H1 (cell line): ENCODE results near the gene SQOR. TPM values are rescaled to one million over a fixed set of nuclear protein-coding genes. Genes with fewer than 3 reads are reported as not detected.

ENCODE experiments used
- CTCF ChIA-PET: fragments of 300-600 bp; sonication (Branson Sonifier 250); formaldehyde crosslinking; loops from one replicate; lab custom pipeline; 2021; ENCODE audit not compliant: partially characterized antibody; lab: Charles Lee
- POLR2A ChIA-PET: fragments of 300-600 bp; sonication (Branson Sonifier 250); formaldehyde crosslinking; loops from one replicate; lab custom pipeline; 2021; ENCODE audit warnings: inconsistent platforms; ENCODE audit not compliant: partially characterized antibody; lab: Charles Lee
- DNase-seq, 2 experiments: peaks; one replicate each; pipeline versions ENCODE4 v3.0.0 to v3.0.0-alpha.2; 2010 to 2022; ENCODE audit warnings: low spot score in 2 of 2, low read depth in 1 of 2, mixed read lengths in 1 of 2
- FAIRE-seq: peaks from 2 replicates; lab custom pipeline; 2011; peaks lifted over from hg19 to GRCh38; lab: Jason Lieb, UNC
- H2AFZ ChIP-seq: 2 replicates; pipeline ENCODE4 v1.8.1; 2012; ENCODE audit warnings: low read length, inconsistent platforms
- H2AK5ac ChIP-seq: 2 replicates; pipeline ENCODE4 v1.6.1; 2013; ENCODE audit warnings: low read depth, low read length
- H2BK120ac ChIP-seq: replicated peaks from 2 replicates; pipeline ENCODE3; 2013; ENCODE audit warnings: low read depth, low read length, inconsistent platforms
- H2BK12ac ChIP-seq: 2 replicates; pipeline ENCODE4 v1.6.1; 2013; ENCODE audit warnings: low read depth, low read length
- H2BK15ac ChIP-seq: 2 replicates; pipeline ENCODE4 v1.6.1; 2013; ENCODE audit warnings: low read length
- H2BK20ac ChIP-seq: 2 replicates; pipeline ENCODE4 v1.6.1; 2013; ENCODE audit warnings: low read length
- H2BK5ac ChIP-seq: 2 replicates; pipeline ENCODE4 v1.6.1; 2013; ENCODE audit warnings: low read depth, low read length
- H3K14ac ChIP-seq: 2 replicates; pipeline ENCODE4 v1.6.1; 2013; ENCODE audit warnings: inconsistent platforms; ENCODE audit not compliant: insufficient read length
- H3K18ac ChIP-seq: 2 replicates; pipeline ENCODE4 v1.6.1; 2013; ENCODE audit warnings: low read length; ENCODE audit errors: extremely low read depth
- H3K23ac ChIP-seq: 2 replicates; pipeline ENCODE4 v1.6.1; 2013; ENCODE audit warnings: inconsistent platforms; ENCODE audit not compliant: insufficient read length
- H3K23me2 ChIP-seq: 2 replicates; pipeline ENCODE4 v1.6.1; 2013; ENCODE audit warnings: low read depth, low read length
- H3K27ac ChIP-seq: 2 replicates; pipeline ENCODE4 v1.6.1; 2011; ENCODE audit warnings: low read depth, low read length, inconsistent platforms
- H3K27me3 ChIP-seq, 4 experiments: replicated peaks in 1 of 4; 1 replicate in 1 of 4; 2 replicates in 3 of 4; pipeline versions ENCODE4 v1.6.1 to v1.8.1; 2011 to 2013; ENCODE audit warnings: low read length in 3 of 4, mild to moderate bottlenecking in 3 of 4, inconsistent platforms in 2 of 4, mixed read lengths in 2 of 4, moderate library complexity in 1 of 4; ENCODE audit not compliant: control insufficient read depth in 3 of 4, insufficient read depth in 3 of 4; ENCODE audit errors: extremely low read depth in 1 of 4
- H3K36me3 ChIP-seq, 4 experiments: 2 replicates each; pipeline versions ENCODE4 v1.6.1 to v1.8.1; 2011 to 2013; ENCODE audit warnings: mild to moderate bottlenecking in 4 of 4, low read length in 3 of 4, moderate library complexity in 2 of 4, control low read depth in 1 of 4, inconsistent platforms in 1 of 4; ENCODE audit not compliant: insufficient read depth in 4 of 4, control insufficient read depth in 2 of 4
- H3K4ac ChIP-seq: replicated peaks from 2 replicates; pipeline ENCODE3; 2013; ENCODE audit warnings: low read length, low read depth, mixed read lengths, inconsistent platforms; ENCODE audit not compliant: insufficient read length
- H3K4me1 ChIP-seq, 4 experiments: replicated peaks in 1 of 4; 1 replicate in 1 of 4; 2 replicates in 3 of 4; pipeline versions ENCODE4 v1.6.1 to v1.8.1; 2011 to 2013; ENCODE audit warnings: low read length in 3 of 4, inconsistent platforms in 2 of 4, mixed read lengths in 1 of 4; ENCODE audit not compliant: insufficient read depth in 4 of 4, control insufficient read depth in 3 of 4
- H3K4me2 ChIP-seq, 2 experiments: 2 replicates each; pipeline versions ENCODE4 v1.6.1 to v1.8.1; 2011 to 2013; ENCODE audit warnings: low read depth in 2 of 2, low read length in 2 of 2, control low read depth in 1 of 2, inconsistent platforms in 1 of 2, mild to moderate bottlenecking in 1 of 2; ENCODE audit not compliant: insufficient read depth in 1 of 2
- H3K4me3 ChIP-seq, 4 experiments: fragments of 200-600, 300-600 bp in 1 of 4; sonication (generic), shearing (Covaris generic), sonication (Bioruptor Twin) in 1 of 4; 2 replicates each; pipeline versions ENCODE4 v1.5.1 to v1.8.1; 2011 to 2016; ENCODE audit warnings: low read length in 4 of 4, low read depth in 3 of 4, control low read depth in 2 of 4, inconsistent platforms in 2 of 4, mild to moderate bottlenecking in 2 of 4, mixed read lengths in 1 of 4, moderate library complexity in 1 of 4; ENCODE audit not compliant: insufficient read depth in 2 of 4; ENCODE audit errors: extremely low read depth in 1 of 4
- H3K56ac ChIP-seq: replicated peaks from 2 replicates; pipeline ENCODE3; 2013; ENCODE audit warnings: low read depth, mild to moderate bottlenecking, mixed read lengths, low read length, inconsistent platforms; ENCODE audit not compliant: insufficient read length
- H3K79me1 ChIP-seq: 2 replicates; pipeline ENCODE4 v1.6.1; 2013; ENCODE audit warnings: low read depth, low read length, control low read depth
- H3K79me2 ChIP-seq, 2 experiments: 2 replicates each; pipeline versions ENCODE4 v1.6.1 to v1.8.1; 2012 to 2013; ENCODE audit warnings: low read length in 2 of 2, mild to moderate bottlenecking in 2 of 2, inconsistent platforms in 1 of 2; ENCODE audit not compliant: insufficient read depth in 2 of 2, control insufficient read depth in 1 of 2
- H3K9ac ChIP-seq, 4 experiments: replicated peaks in 1 of 4; 1 replicate in 1 of 4; 2 replicates in 3 of 4; pipeline versions ENCODE4 v1.6.1 to v1.8.1; 2011 to 2013; ENCODE audit warnings: low read depth in 3 of 4, low read length in 3 of 4, control low read depth in 2 of 4, mild to moderate bottlenecking in 2 of 4, moderate library complexity in 2 of 4, inconsistent platforms in 1 of 4; ENCODE audit errors: extremely low read depth in 1 of 4
- H3K9me3 ChIP-seq, 2 experiments: 2 replicates each; pipeline versions ENCODE4 v1.6.1 to v1.8.1; 2012 to 2013; ENCODE audit warnings: mild to moderate bottlenecking in 2 of 2, moderate library complexity in 2 of 2, control low read depth in 1 of 2, inconsistent platforms in 1 of 2, low read depth in 1 of 2, low read length in 1 of 2, mixed read lengths in 1 of 2; ENCODE audit not compliant: insufficient read depth in 2 of 2
- H4K20me1 ChIP-seq, 2 experiments: replicated peaks in 1 of 2; 2 replicates each; pipeline versions ENCODE3 to v1.8.1; 2011 to 2013; ENCODE audit warnings: inconsistent platforms in 2 of 2, low read length in 2 of 2, mild to moderate bottlenecking in 1 of 2; ENCODE audit not compliant: insufficient read depth in 2 of 2, control insufficient read depth in 1 of 2
- H4K5ac ChIP-seq: 2 replicates; pipeline ENCODE4 v1.6.1; 2013; ENCODE audit warnings: low read length, low read depth, mixed read lengths, inconsistent platforms; ENCODE audit not compliant: insufficient read length
- H4K8ac ChIP-seq: 2 replicates; pipeline ENCODE4 v1.8.0; 2013; ENCODE audit warnings: mild to moderate bottlenecking, moderate library complexity, low read length, inconsistent platforms; ENCODE audit not compliant: insufficient read depth; ENCODE audit errors: extremely low read depth
- H4K91ac ChIP-seq: replicated peaks from 2 replicates; pipeline ENCODE3; 2013; ENCODE audit warnings: low read length, mixed read lengths, inconsistent platforms; ENCODE audit not compliant: insufficient read length
- BCL11A ChIP-seq, 2 experiments: IDR thresholded peaks; one replicate each; pipeline ENCODE4 v1.6.1; 2011; ENCODE audit warnings: low read depth in 2 of 2, low read length in 2 of 2, mild to moderate bottlenecking in 2 of 2
- HDAC2 ChIP-seq, 2 experiments: fragments of 300-600 bp in 1 of 2; sonication (generic) in 1 of 2; IDR thresholded peaks; 2 replicates each; pipeline ENCODE4 v1.6.1; 2011 to 2012; ENCODE audit warnings: low read depth in 2 of 2, low read length in 2 of 2, mild to moderate bottlenecking in 2 of 2, moderate library complexity in 2 of 2, borderline replicate concordance in 1 of 2, inconsistent platforms in 1 of 2
- KDM4A ChIP-seq: IDR thresholded peaks from one replicate; pipeline ENCODE4 v1.7.1; 2012; ENCODE audit warnings: low read depth, mild to moderate bottlenecking, moderate library complexity, low read length, inconsistent platforms; ENCODE audit not compliant: severe bottlenecking
- MAFK ChIP-seq: IDR thresholded peaks from 2 replicates; pipeline ENCODE4 v1.6.1; 2012; ENCODE audit warnings: low read depth, mild to moderate bottlenecking, improper control_type of control experiment, low read length
- NANOG ChIP-seq: IDR thresholded peaks from 2 replicates; pipeline ENCODE4 v1.6.1; 2011; ENCODE audit warnings: low read length, low read depth, mild to moderate bottlenecking, inconsistent platforms; ENCODE audit not compliant: insufficient read depth, poor library complexity, severe bottlenecking
- POU5F1 ChIP-seq: IDR thresholded peaks from 2 replicates; pipeline ENCODE4 v1.6.1; 2011; ENCODE audit warnings: low read depth, mild to moderate bottlenecking, low read length, moderate library complexity
- SUZ12 ChIP-seq: fragments of 200-600 bp; sonication (generic); IDR thresholded peaks from 2 replicates; pipeline ENCODE4 v1.6.1; 2012; ENCODE audit warnings: mild to moderate bottlenecking, inconsistent platforms, low read length, moderate library complexity, mixed read lengths
- TAF1 ChIP-seq: IDR thresholded peaks from 2 replicates; pipeline ENCODE4 v1.6.1; 2011; ENCODE audit warnings: mild to moderate bottlenecking, low read depth, low read length
- WGBS, 2 experiments: shearing (Covaris generic) in 1 of 2; methylation state at CpG; one replicate each; pipeline versions ENCODE4 v1.1.6 to v1.1.7; 2013 to 2015; ENCODE audit warnings: low lambda C conversion rate in 2 of 2, mixed read lengths in 2 of 2, inconsistent platforms in 1 of 2, low coverage in 1 of 2, missing lambda C conversion rate in 1 of 2; ENCODE audit not compliant: insufficient replicate concordance in 2 of 2, insufficient coverage in 1 of 2, insufficient read length in 1 of 2; ENCODE audit errors: extremely low coverage in 1 of 2, missing lambda C conversion rate in 1 of 2; 5-methylcytosine and 5-hydroxymethylcytosine counted together
- polyA plus RNA-seq, 7 experiments: library from polyadenylated mRNA; depleted of rRNA in 3 of 7; stranded (reverse) in 5 of 7; unstranded in 2 of 7; fragments of >200 nt in 5 of 7; fragments of 200-250 nt in 2 of 7; gene quantifications; 1 replicate in 5 of 7; 2 replicates in 1 of 7; 4 replicates in 1 of 7; pipeline versions ENCODE4 v1.2.1 to v1.2.3, GENCODE V29; 2011 to 2013; ENCODE audit warnings: missing spikeins in 2 of 7, mixed read lengths in 2 of 7
- total RNA-seq: library from RNA; stranded (reverse); fragmentation: NEBNext Ultra II Directional; extraction: Animal tissue kit (Norgen Biotek cat#: 25700); gene quantifications from 2 replicates; pipeline ENCODE4 v1.2.1, GENCODE V29; 2021

SQOR gene
- total and polyA plus RNA-seq, 2 of the 8 experiments (the other 6 are each of a cell fraction or from before 2014, with no cell fraction given) = 0.20 to 0.22 TPM

GRCh38 chr15:45641999-45642932 lies 7.4 kb downstream of the SQOR start:
- H2BK12ac ChIP-seq = no peak overlapping the region
- TF ChIP-seq HDAC2 (IDR thresholded peaks at IDR 0.05; ENCODE audit: borderline replicate concordance in 1 of 2, low read depth in 2 of 2, low read length in 2 of 2) (no peak), KDM4A (no peak), BCL11A (IDR thresholded peaks at IDR 0.05; ENCODE audit: low read depth in 2 of 2, low read length in 2 of 2) (no peak), SUZ12 (no peak), MAFK (no peak), TAF1 (no peak), POU5F1 (no peak), NANOG (no peak)
- TF ChIP-seq, all 59 proteins: peak for 0
- H3K36me3 ChIP-seq = no peaks in the 10 kb centered on the region
- H3K23me2 ChIP-seq = no peaks in the 10 kb centered on the region
- 85% methylated on average over 7 of the region's 7 CpGs; no CpG with 5 or more reads in 1 of the 2 experiments for WGBS, 2 experiments
- POLR2A ChIA-PET = interaction anchor here (1.2 kb wide), 1 partner anchor 9 kb away, joined by 3 read pairs; no protein-coding TSS in a partner anchor
- no peak overlapping the region for H2BK5ac ChIP-seq
- no peaks in the 10 kb centered on the region for H3K79me1 ChIP-seq
- H4K20me1 ChIP-seq = no peaks in the 10 kb centered on the region
- no peak overlapping the region for H4K5ac ChIP-seq
- no peaks in the 10 kb centered on the region; a peak in 1 of 7 replicates for H3K27me3 ChIP-seq
- no peak overlapping the region for H3K18ac ChIP-seq
- H3K9ac ChIP-seq = no peak overlapping the region
- CTCF ChIA-PET = interaction anchor here (0.7 to 2.5 kb wide), 9 partner anchors 11 to 213 kb away, joined by 3 to 14 read pairs (median 4); no protein-coding TSS in a partner anchor
- H3K14ac ChIP-seq = no peak overlapping the region
- H4K91ac ChIP-seq = no peak overlapping the region
- no peak overlapping the region for H3K4me2 ChIP-seq
- no peak overlapping the region for H3K27ac ChIP-seq
- H2BK15ac ChIP-seq = no peak overlapping the region
- no peak overlapping the region for H2AK5ac ChIP-seq
- no peak overlapping the region for H4K8ac ChIP-seq
- H3K9me3 ChIP-seq = no peaks in the 10 kb centered on the region
- H3K23ac ChIP-seq = no peak overlapping the region
- no peak overlapping the region for H3K4me3 ChIP-seq
- H3K4ac ChIP-seq = no peak overlapping the region
- no peaks in the 10 kb centered on the region for H3K79me2 ChIP-seq
- no peak overlapping the region for H3K56ac ChIP-seq
- no peak overlapping the region for H2BK20ac ChIP-seq
- DNase-seq (no peak), FAIRE-seq (no peak)
- H2BK120ac ChIP-seq = no peak overlapping the region
- H3K4me1 ChIP-seq = no peaks in the 10 kb centered on the region
- H2AFZ ChIP-seq = no peak overlapping the region
